HL-60/S4 treated with retinoic acid at 250 ng/mL for 4 days and 3 days (cell line): ENCODE results near the gene TMEM225B.
"Not testable (repeated sequence)": the region's sequence is repeated elsewhere in the genome, so short reads cannot be mapped to it uniquely, and the experiment has no call there.

Experiments
- in situ Hi-C: fragments of 300-500 bp; cut with MboI; formaldehyde crosslinking; loops from 2 replicates; pipeline ENCODE4 v1.7.0; 2022; ENCODE audit warnings: low sequenced_read_pairs

Gene TMEM225B, protein sequence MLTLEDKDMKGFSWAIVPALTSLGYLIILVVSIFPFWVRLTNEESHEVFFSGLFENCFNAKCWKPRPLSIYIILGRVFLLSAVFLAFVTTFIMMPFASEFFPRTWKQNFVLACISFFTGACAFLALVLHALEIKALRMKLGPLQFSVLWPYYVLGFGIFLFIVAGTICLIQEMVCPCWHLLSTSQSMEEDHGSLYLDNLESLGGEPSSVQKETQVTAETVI

DNA sequence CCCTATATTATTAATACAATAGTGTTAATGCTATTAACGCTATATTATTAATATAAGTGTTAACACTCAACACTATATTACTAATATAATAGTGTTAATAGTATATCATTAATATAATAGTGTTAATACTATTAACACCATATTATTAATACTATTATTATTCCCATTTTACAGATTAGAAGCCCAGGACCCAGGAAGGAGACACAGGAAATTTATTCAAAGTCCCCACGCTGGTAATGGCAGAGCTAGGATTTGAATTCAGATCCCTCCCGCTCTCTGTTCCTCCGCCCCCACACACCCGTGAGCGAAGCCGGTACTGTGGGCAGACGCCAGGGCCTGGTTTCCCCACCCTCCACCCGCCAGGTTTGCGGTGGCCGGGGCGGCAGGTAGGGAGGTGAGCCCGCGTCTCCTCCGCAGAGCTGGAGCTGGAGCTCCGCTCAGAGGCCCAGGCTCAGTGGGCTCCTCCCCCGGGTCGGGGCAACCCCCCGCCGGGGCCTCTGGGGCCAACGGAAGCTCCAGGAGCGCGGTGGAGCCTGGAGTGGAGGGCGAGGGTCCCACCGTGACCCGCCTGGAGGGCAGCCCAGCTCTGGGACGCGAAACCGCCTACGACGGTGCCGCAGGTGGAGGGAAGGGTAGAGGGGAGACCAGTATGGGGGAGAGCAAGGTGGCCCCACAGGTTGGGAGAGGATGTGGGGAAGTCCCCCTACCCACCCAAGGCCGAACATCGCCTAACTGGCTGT is at the start of gene TMEM225B:
TMEM225B (plus strand) TSS at position 506 of the 740 bp plus-strand sequence. CDS start 6,122 bp downstream, outside the sequence.
- in situ Hi-C loops = no loop called here

DNA sequence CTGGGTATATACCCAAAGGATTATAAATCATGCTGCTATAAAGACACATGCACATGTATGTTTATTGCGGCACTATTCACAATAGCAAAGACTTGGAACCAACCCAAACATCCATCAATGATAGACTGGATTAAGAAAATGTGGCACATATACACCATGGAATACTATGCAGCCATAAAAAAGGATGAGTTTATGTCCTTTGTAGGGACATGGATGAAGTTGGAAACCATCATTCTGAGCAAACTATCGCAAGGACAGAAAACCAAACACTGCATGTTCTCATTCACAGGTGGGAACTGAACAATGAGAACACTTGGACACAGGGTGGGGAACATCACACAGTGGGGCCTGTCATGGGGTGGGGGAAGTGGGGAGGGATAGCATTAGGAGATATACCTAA is 48.5 kb upstream of the TMEM225B start:
- in situ Hi-C loops = not testable (repeated sequence)

GRCh38 chr7:99551334-99551733 is 46.7 kb upstream of the TMEM225B start:
- in situ Hi-C loops = no loop called here

DNA sequence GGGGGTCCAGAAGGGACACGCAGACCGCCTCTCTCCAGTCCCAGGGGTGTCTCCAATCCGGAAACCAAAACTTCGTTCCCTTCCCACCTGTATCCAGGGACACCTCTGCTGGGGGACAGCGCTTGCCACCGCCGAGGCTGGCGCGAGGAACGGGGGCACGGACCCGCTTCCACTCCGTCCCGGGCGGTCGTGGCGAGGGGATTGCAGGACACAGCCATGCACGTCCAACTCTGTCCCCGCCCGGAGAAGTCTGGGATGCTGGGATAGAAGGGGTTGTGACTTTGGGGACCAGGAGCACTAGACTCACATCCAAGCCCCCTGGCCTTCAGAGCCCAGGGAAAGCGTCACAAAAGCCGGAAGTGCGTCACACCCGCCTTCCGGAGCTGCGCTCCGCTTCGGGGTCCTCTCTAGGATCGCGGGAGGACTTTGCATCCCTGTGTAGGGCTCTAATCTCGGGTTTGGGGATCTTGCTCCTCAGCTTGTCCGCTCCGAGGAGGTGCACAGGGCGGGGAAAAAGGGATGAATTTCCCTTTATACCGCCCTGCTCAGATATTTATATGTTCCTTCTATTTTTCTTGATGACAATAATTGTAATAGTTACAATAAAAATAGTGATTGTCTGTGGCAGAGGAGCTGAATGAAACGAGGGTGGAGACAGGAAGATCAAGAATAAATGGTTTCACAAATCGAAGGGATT is 46.2 kb upstream of the TMEM225B start, which contains the start of gene FAM200A:
FAM200A (minus strand) TSS at position 348 of the 697 bp plus-strand sequence. CDS start 3,707 bp downstream, outside the sequence.
- in situ Hi-C loops = no loop called here

- in situ Hi-C loops = no loop called here
Measured at GRCh38 chr7:99553039-99553438, 45.0 kb upstream of the TMEM225B start.

- in situ Hi-C loops = no loop called here
Measured at GRCh38 chr7:99554939-99555338, 43.1 kb upstream of the TMEM225B start.

DNA sequence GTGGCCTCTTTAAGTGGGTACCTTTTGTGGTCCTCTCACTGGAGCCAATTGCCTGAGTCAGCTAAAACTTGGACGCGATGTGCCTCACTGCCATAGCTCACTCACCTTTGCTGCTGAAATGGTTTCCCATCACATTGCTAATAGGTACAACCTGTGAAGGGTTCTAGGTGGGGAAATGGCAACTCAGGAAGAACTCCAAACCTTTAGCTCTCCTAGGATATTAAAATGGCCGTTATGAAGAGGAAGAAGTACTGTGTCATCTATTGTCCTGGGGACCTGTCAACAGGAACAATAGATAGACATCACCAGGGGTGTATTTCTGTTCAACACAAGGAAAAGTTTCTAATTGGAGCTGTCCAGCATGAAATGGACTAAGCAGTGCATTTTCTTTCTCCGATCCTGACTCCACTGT is 40.9 kb upstream of the TMEM225B start:
- in situ Hi-C loops = no loop called here

- in situ Hi-C loops = no loop called here
Measured at GRCh38 chr7:99557940-99558305, 40.1 kb upstream of the TMEM225B start.

- in situ Hi-C loops = no loop called here
Measured at GRCh38 chr7:99558306-99559174, 39.5 kb upstream of the TMEM225B start, which contains the start of gene ZNF655. ZNF655 (plus strand) TSS chr7:99558642; CDS start chr7:99560560, 1,918 bp downstream.

DNA sequence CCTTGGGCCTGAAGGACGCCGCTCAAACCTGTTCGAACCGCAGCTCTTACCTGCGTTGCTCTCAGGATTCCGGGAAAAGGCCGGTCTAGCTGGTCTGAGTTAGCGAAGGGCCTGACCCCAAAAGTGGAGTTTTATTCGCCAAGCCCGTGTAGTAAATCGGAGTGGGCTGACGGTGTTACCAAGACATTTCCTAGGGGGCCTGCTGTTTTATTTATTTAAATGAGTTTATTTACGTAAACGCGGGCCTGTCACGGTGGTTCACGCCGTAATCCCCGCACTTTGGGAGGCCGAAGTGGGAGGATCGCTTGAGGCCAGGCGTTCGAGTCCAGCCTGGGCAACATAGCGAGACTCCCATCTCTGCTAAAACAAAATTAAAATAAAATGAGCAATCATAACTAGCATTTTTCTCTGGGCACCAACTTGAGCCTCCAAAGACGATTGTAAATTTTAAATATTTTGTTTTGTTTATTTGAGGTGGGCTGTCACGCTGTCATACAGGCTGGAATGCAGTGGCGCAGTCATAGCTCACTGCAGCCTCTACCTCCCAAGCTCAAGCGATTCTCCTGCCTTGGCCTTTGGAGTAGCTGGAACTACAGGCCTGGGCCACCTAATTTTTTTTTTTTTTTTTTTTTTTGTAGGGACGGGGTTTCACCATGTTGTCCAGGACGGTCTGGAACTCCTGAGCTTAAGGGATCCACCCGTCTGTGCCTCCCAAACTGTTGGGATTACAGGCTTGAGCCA is 38.7 kb upstream of the TMEM225B start:
- in situ Hi-C loops = no loop called here

DNA sequence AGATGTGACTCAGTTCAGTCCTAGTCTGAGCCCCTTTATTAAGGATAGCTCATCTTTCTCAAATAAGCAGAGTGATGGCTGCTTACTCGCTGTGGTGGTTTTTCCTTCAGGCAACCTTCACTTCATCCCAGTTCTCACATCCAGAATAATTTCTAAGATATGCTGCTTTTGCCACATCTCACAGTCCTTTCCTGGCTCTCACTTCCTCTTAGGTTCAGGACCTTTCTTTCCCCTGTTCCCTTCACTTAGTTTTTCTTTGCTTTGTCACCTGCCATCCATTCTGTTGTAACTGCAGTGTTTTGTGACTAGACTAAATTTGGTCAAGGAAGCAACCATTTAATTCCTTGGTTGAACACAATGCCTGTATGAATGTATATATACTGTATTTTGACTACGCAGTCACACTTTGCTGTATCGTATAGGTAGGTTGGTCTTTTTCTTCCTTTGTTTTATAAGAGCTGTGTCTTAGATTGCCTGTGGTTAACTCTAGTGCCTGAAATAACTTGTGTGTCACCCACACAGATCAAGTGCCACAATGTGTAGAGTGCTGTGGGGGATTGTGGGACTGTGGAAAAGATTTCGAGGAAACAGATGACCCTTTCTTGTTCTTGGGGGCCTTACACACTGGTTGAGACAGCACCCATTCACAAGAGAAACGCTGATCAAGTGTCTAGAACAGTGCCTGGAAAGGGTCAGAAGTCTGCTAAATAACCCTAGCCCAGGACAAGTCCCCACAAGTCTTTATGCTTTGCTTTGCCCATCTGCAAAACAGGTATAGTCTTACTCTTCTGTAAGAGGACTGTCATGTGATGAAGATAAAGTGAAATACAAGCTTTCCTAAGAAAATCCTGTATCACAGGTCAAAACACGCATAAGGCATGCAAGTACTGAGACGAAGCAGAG is 37.0 kb upstream of the TMEM225B start:
- in situ Hi-C loops = no loop called here

GRCh38 chr7:99561737-99562051 is 36.4 kb upstream of the TMEM225B start:
- in situ Hi-C loops = no loop called here

DNA sequence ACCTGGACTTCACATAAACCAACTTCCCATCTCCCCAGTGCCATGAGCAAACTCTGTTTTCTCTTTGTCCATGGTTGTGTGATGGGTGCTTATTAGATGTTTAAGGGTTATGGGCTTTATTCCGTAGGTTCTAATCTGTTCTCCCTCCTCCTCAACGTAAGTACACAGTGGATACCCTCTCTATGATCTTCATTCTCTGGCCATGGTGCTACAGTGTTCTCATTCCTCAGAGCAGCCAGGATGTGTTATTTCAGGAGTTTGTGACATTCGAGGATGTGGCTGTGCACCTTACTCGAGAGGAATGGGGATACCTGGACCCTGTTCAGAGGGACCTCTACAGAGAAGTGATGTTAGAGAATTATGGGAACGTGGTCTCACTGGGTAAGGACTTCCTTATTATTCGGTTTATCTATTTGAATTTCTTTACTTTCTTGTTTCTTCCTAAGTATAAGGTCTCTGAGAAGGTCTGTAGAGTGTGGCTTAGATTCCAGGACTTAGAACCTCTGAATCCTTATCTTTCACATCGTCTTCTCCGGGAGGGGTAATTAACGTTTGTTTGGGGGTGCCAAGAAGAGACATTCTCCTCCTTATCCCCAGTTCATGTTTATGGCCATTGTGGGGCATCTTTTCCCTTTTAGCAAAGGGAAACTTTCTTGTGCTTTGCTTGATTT is 35.8 kb upstream of the TMEM225B start:
- in situ Hi-C loops = no loop called here

GRCh38 chr7:99562832-99563231 is 35.2 kb upstream of the TMEM225B start:
- in situ Hi-C loops = no loop called here

GRCh38 chr7:99563650-99564049 is 34.4 kb upstream of the TMEM225B start:
- in situ Hi-C loops = no loop called here

DNA sequence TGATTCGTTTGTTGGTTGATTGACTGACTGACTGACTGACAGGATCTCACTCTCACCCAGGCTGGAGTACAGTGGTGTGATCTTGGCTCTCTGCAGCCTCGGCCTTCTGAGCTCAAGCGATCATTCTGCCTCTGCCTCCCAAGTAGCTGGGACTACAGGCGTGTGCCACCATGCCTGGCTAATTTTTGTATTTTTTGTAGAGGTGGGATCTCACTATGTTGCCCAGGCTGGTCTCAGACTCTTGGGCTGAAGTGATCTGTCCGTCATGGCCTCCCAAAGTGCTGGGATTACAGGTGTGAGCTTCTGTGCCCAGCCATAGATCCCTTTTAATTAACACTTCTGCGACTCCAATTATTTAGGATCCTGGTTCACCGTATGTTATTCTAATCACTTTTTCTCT is 29.3 kb upstream of the TMEM225B start:
- in situ Hi-C loops = not testable (repeated sequence)

DNA sequence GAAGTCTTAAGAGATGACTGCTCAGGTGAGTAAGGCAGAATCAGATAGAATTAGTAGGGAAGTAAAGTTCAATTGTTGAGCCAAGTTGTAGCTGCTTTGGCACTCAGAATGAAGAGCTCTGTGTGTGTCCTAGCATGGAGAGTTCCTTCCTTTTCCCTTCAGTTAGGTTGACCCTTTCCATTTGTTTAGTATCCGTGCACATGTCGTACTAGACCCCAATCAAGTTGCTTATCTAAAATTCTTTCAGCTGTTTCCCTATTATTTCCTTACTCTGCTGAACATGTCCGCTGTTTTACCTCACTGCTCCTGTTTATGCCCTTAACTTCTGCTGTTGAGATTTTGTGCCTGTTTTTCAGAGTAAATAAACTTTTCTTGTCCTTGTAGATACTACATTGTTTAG is 26.3 kb upstream of the TMEM225B start:
- in situ Hi-C loops = no loop called here

GRCh38 chr7:99573257-99573656 is 24.8 kb upstream of the TMEM225B start:
- in situ Hi-C loops = no loop called here

DNA sequence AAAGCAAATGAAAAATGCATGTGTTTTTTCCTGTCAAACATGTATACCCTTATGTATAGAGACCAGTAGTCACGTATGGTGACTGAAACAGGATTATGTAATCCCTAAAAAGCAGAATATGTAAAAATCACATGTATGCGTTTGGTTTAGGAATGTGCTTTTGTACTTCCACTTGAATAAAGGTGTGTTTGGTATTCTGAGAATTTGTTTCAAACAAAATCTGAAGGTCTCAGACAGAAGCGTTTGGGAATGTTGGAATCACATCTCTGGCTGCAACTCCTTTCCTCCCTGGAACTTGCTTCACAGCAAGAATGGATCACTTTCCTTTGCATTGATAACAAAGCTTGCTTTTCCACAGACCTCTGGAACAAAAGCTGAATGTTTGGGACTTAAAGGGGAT is 21.8 kb upstream of the TMEM225B start:
- in situ Hi-C loops = no loop called here
